ENCODE measurements around the gene MAGI2.

The MAGI2 gene

DNA sequence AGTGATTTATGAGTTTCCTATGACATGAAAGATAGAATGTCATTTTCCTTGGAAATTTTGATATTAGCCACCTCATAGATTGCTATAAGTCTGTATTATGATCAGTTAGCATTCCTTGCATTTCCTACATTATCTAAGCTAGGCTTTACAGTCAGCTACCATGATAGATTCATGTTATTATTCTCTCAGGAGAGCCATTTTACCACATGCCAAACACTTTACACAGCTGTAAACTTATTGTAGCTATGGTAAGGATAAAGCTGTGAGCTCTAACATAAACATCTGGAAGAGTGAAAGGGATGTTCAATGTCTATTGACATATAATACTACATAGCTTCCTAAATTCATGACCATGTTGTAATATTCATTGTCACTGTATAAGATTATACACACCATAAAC is 1046.9 kb downstream of the MAGI2 start:
- Histone ChIP-seq H2AFZ (ENCODE audit: low read depth, low read length, severe bottlenecking) (no peak overlapping the region), H3K36me3 (ENCODE audit: low read length) (no peaks in the 10 kb centered on the region), H3K27ac (ENCODE audit: low read depth, low read length) (no peak overlapping the region), H4K20me1 (ENCODE audit: low read depth, low read length) (no peaks in the 10 kb centered on the region), H3F3A (ENCODE audit: insufficient read depth) (no peaks in the 10 kb centered on the region), H3K4me2 (ENCODE audit: low read depth, low read length, poor library complexity, severe bottlenecking) (no peak overlapping the region), H3K4me3 (ENCODE audit: insufficient read depth, low read length, poor library complexity, severe bottlenecking) (no peak overlapping the region), H3K9ac (ENCODE audit: low read length) (no peak overlapping the region), H3K9me3 (ENCODE audit: insufficient read depth, low read length) (no peaks in the 10 kb centered on the region), H3K9me2 (replicated peaks; ENCODE audit: insufficient read depth, low read length) (no peaks in the 10 kb centered on the region), H3K79me2 (ENCODE audit: insufficient read depth, low read length) (no peaks in the 10 kb centered on the region), H3K27me3 (ENCODE audit: low read length) (no peaks in the 10 kb centered on the region)
- TF ChIP-seq EZH2phosphoT487 (conservative IDR thresholded peaks at IDR 0.05; ENCODE audit: low read length): no peak
- TF ChIP-seq, protein P1, sequence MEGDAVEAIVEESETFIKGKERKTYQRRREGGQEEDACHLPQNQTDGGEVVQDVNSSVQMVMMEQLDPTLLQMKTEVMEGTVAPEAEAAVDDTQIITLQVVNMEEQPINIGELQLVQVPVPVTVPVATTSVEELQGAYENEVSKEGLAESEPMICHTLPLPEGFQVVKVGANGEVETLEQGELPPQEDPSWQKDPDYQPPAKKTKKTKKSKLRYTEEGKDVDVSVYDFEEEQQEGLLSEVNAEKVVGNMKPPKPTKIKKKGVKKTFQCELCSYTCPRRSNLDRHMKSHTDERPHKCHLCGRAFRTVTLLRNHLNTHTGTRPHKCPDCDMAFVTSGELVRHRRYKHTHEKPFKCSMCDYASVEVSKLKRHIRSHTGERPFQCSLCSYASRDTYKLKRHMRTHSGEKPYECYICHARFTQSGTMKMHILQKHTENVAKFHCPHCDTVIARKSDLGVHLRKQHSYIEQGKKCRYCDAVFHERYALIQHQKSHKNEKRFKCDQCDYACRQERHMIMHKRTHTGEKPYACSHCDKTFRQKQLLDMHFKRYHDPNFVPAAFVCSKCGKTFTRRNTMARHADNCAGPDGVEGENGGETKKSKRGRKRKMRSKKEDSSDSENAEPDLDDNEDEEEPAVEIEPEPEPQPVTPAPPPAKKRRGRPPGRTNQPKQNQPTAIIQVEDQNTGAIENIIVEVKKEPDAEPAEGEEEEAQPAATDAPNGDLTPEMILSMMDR (IDR thresholded peaks at IDR 0.05; ENCODE audit: insufficient read depth, low read length, poor library complexity, severe bottlenecking): no peak

DNA sequence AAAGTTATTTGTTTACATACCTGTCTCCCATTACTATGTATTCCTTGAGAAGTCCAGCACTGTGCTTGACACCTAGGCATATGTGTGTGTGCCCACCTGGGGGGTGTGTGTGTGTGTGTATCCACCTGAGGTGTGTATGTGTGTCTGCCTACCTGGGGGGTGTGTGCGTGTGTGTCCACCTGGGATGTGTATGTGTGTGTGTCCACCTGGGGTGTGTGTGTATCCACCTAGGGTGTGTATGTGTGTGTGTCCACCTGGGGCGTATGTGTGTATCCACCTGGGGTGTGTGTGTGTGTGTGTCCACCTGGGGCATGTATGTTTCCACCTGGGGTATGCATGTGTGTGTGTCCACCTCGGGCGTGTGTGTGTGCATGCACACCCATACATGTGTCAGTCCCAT is 1051.4 kb downstream of the MAGI2 start:
- H3K79me2 ChIP-seq (ENCODE audit: insufficient read depth, low read length): no peaks in the 10 kb centered on the region
- no peaks in the 10 kb centered on the region for H3K27me3 ChIP-seq (ENCODE audit: low read length)
- no peak overlapping the region for H3K4me3 ChIP-seq (ENCODE audit: insufficient read depth, low read length, poor library complexity, severe bottlenecking)
- H2AFZ ChIP-seq (ENCODE audit: low read depth, low read length, severe bottlenecking): no peak overlapping the region
- no peaks in the 10 kb centered on the region for H3K9me3 ChIP-seq (ENCODE audit: insufficient read depth, low read length)
- H3K9me2 ChIP-seq (replicated peaks; ENCODE audit: insufficient read depth, low read length): no peaks in the 10 kb centered on the region
- no peak overlapping the region for H3K4me2 ChIP-seq (ENCODE audit: low read depth, low read length, poor library complexity, severe bottlenecking)
- no peak overlapping the region for H3K27ac ChIP-seq (ENCODE audit: low read depth, low read length)
- H4K20me1 ChIP-seq (ENCODE audit: low read depth, low read length): no peaks in the 10 kb centered on the region
- H3K36me3 ChIP-seq (ENCODE audit: low read length): no peaks in the 10 kb centered on the region
- no peak for TF ChIP-seq EZH2phosphoT487 (conservative IDR thresholded peaks at IDR 0.05; ENCODE audit: low read length)
- TF ChIP-seq, protein P1 (IDR thresholded peaks at IDR 0.05; ENCODE audit: insufficient read depth, low read length, poor library complexity, severe bottlenecking): no peak
- H3K9ac ChIP-seq (ENCODE audit: low read length): no peak overlapping the region
- no peaks in the 10 kb centered on the region for H3F3A ChIP-seq (ENCODE audit: insufficient read depth)

DNA sequence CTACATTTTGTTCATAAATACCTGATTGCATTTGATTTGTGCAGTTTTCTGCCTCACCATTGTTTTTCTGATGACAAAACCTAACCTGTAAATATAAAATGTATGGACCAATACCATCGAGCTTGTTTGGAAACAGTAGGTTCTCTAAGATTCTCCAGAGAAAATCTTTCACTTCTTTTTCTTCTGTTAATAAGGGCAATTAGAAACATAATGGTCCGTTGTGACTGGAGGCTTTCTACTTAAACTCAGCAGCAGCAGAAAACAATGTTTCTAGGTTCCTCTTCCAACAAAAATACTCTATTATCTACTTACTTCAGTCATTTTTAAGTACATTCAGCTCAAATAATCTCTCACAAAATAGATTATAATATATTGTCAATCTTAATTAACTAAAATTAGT is 1053.4 kb downstream of the MAGI2 start:
- H2AFZ ChIP-seq (ENCODE audit: low read depth, low read length, severe bottlenecking): no peak overlapping the region

More for the DNA sequence above, 1053.4 kb downstream of the MAGI2 start:
- no peaks in the 10 kb centered on the region for H3K27me3 ChIP-seq (ENCODE audit: low read length)
- H3K9me2 ChIP-seq (replicated peaks; ENCODE audit: insufficient read depth, low read length): no peaks in the 10 kb centered on the region
- H3K4me3 ChIP-seq (ENCODE audit: insufficient read depth, low read length, poor library complexity, severe bottlenecking): no peak overlapping the region
- H4K20me1 ChIP-seq (ENCODE audit: low read depth, low read length): no peaks in the 10 kb centered on the region
- TF ChIP-seq, protein P1 (IDR thresholded peaks at IDR 0.05; ENCODE audit: insufficient read depth, low read length, poor library complexity, severe bottlenecking): no peak
- no peak for TF ChIP-seq EZH2phosphoT487 (conservative IDR thresholded peaks at IDR 0.05; ENCODE audit: low read length)
- H3K36me3 ChIP-seq (ENCODE audit: low read length): no peaks in the 10 kb centered on the region
- H3K79me2 ChIP-seq (ENCODE audit: insufficient read depth, low read length): no peaks in the 10 kb centered on the region
- H3K9ac ChIP-seq (ENCODE audit: low read length): no peak overlapping the region
- H3K27ac ChIP-seq (ENCODE audit: low read depth, low read length): no peak overlapping the region
- H3K9me3 ChIP-seq (ENCODE audit: insufficient read depth, low read length): no peaks in the 10 kb centered on the region
- H3F3A ChIP-seq (ENCODE audit: insufficient read depth): no peaks in the 10 kb centered on the region
- H3K4me2 ChIP-seq (ENCODE audit: low read depth, low read length, poor library complexity, severe bottlenecking): no peak overlapping the region
